Subcutaneous adipose tissue (tissue), 4 donors: ENCODE data around the gene DNAJC5G. TPM values are rescaled to one million over a fixed set of nuclear protein-coding genes. Genes with fewer than 3 reads are reported as not detected.

Experiments
- CTCF ChIP-seq: fragments of 450-650 bp; IDR thresholded peaks from one replicate; pipeline ENCODE4 v1.5.1; 2016; ENCODE audit warnings: low read depth, mild to moderate bottlenecking, control low read depth, antibody characterized with exemption, moderate library complexity
- total RNA-seq, 4 donors: library from RNA; depleted of rRNA; stranded (reverse); fragments of >200 nt; gene quantifications; one replicate each; pipeline ENCODE4 v1.1.0, GENCODE V29; 2016

The DNAJC5G gene
- total RNA-seq, 4 donors from 2014 or later = 0.88 TPM; not detected in 3

- TF ChIP-seq CTCF = no peak
Observed at GRCh38 chr2:27263287-27264252, 11.7 kb upstream of the DNAJC5G start.

- no peak for TF ChIP-seq CTCF
Observed at GRCh38 chr2:27264253-27264752, 10.9 kb upstream of the DNAJC5G start.

- no peak for TF ChIP-seq CTCF
Observed at GRCh38 chr2:27264753-27265535, 10.3 kb upstream of the DNAJC5G start.

GRCh38 chr2:27265536-27265870, 9.7 kb upstream of the DNAJC5G start:
- TF ChIP-seq CTCF = no peak

- no peak for TF ChIP-seq CTCF
Observed at GRCh38 chr2:27270131-27270530, 5.1 kb upstream of the DNAJC5G start.

GRCh38 chr2:27270670-27271069, 4.6 kb upstream of the DNAJC5G start:
- no peak for TF ChIP-seq CTCF

GRCh38 chr2:27271631-27272340, 3.4 kb upstream of the DNAJC5G start:
- TF ChIP-seq CTCF = no peak
